Muscle layer of colon (tissue), 2 donors: ENCODE measurements around the gene PCSK7.
"Not testable (repeated sequence)": the region's sequence is repeated elsewhere in the genome, so short reads cannot be mapped to it uniquely, and the experiment has no call there.

Experiments used
- H3K27ac ChIP-seq: one replicate; pipeline ENCODE4 v1.7.0; 2013; ENCODE audit warnings: low read depth, mild to moderate bottlenecking, low read length, moderate library complexity
- H3K27me3 ChIP-seq, 2 donors: one replicate each; pipeline ENCODE4 v1.7.0; 2013; ENCODE audit warnings: low read length in 2 of 2, mild to moderate bottlenecking in 2 of 2; ENCODE audit not compliant: insufficient read depth in 2 of 2, control insufficient read depth in 1 of 2
- H3K36me3 ChIP-seq: one replicate; pipeline ENCODE4 v1.7.0; 2013; ENCODE audit warnings: mild to moderate bottlenecking, low read length; ENCODE audit not compliant: insufficient read depth
- H3K4me1 ChIP-seq: one replicate; pipeline ENCODE4 v1.7.0; 2013; ENCODE audit warnings: mild to moderate bottlenecking, low read length; ENCODE audit not compliant: insufficient read depth
- H3K4me3 ChIP-seq, 2 donors: one replicate each; pipeline ENCODE4 v1.7.0; 2013; ENCODE audit warnings: low read length in 2 of 2, low read depth in 1 of 2, mild to moderate bottlenecking in 1 of 2, moderate library complexity in 1 of 2
- H3K9ac ChIP-seq: one replicate; pipeline ENCODE4 v1.7.0; 2013; ENCODE audit warnings: low read length
- H3K9me3 ChIP-seq: one replicate; pipeline ENCODE4 v1.7.0; 2013; ENCODE audit warnings: mild to moderate bottlenecking, low read length
- donor health status: abdominal sarcoma.
- donor health status: Adenocarcinoma of cecum.

The PCSK7 gene

GRCh38 chr11:117231842-117232091 lies at the start of gene PCSK7:
Gene PCSK7, minus strand, starts transcription at chr11:117232073. Its CDS starts 2,229 bp downstream, at chr11:117229844.
- Histone ChIP-seq H3K36me3 (peaks cover 30% of the 10 kb centered on the region), H3K27me3 (no peaks in the 10 kb centered on the region), H3K9ac (peak within 1 kb of the TSS; percentile 74), H3K4me3 (peak within 1 kb of the TSS; percentile 91 to 95), H3K27ac (peak within 1 kb of the TSS; percentile 100), H3K4me1 (peaks cover 21% of the 10 kb centered on the region), H3K9me3 (no peaks in the 10 kb centered on the region)

- Histone ChIP-seq H3K4me3 (no peak overlapping the region), H3K9ac (no peak overlapping the region), H3K4me1 (no peaks in the 10 kb centered on the region), H3K27ac (no peak overlapping the region), H3K27me3 (no peaks in the 10 kb centered on the region), H3K36me3 (peaks cover 61% of the 10 kb centered on the region), H3K9me3 (no peaks in the 10 kb centered on the region)
Measured at GRCh38 chr11:117281159-117281558, 49.3 kb upstream of the PCSK7 start.

- Histone ChIP-seq H3K27me3 (no peaks in the 10 kb centered on the region), H3K4me1 (no peaks in the 10 kb centered on the region), H3K9ac (no peak overlapping the region), H3K4me3 (no peak overlapping the region), H3K9me3 (no peaks in the 10 kb centered on the region), H3K27ac (no peak overlapping the region), H3K36me3 (peaks cover 48% of the 10 kb centered on the region)
Measured at GRCh38 chr11:117279711-117280376, 48.0 kb upstream of the PCSK7 start.

- Histone ChIP-seq H3K27ac (no peak overlapping the region), H3K9ac (no peak overlapping the region), H3K27me3 (no peaks in the 10 kb centered on the region), H3K36me3 (peaks cover 33% of the 10 kb centered on the region), H3K4me1 (no peaks in the 10 kb centered on the region), H3K4me3 (no peak overlapping the region), H3K9me3 (no peaks in the 10 kb centered on the region)
Measured at GRCh38 chr11:117278347-117278746, 46.5 kb upstream of the PCSK7 start.

GRCh38 chr11:117273550-117274289 lies 41.8 kb upstream of the PCSK7 start:
- no peak overlapping the region for H3K4me3 ChIP-seq
- H3K9ac ChIP-seq: no peak overlapping the region
- H3K4me1 ChIP-seq: no peaks in the 10 kb centered on the region
- no peaks in the 10 kb centered on the region for H3K36me3 ChIP-seq
- H3K27ac ChIP-seq: no peak overlapping the region
- H3K27me3 ChIP-seq: no peaks in the 10 kb centered on the region
- no peaks in the 10 kb centered on the region for H3K9me3 ChIP-seq

- H3K9me3 ChIP-seq, H3K4me3 ChIP-seq, H3K9ac ChIP-seq, H3K36me3 ChIP-seq, H3K27ac ChIP-seq, H3K4me1 ChIP-seq, H3K27me3 ChIP-seq: not testable (repeated sequence)
Measured at GRCh38 chr11:117272175-117272574, 40.3 kb upstream of the PCSK7 start.

GRCh38 chr11:117271208-117271607 lies 39.3 kb upstream of the PCSK7 start:
- Histone ChIP-seq H3K27me3 (no peaks in the 10 kb centered on the region), H3K4me1 (no peaks in the 10 kb centered on the region), H3K9me3 (no peaks in the 10 kb centered on the region), H3K4me3 (no peak overlapping the region), H3K27ac (no peak overlapping the region), H3K9ac (no peak overlapping the region), H3K36me3 (no peaks in the 10 kb centered on the region)

- Histone ChIP-seq H3K36me3 (no peaks in the 10 kb centered on the region), H3K9me3 (no peaks in the 10 kb centered on the region), H3K27me3 (no peaks in the 10 kb centered on the region), H3K9ac (no peak overlapping the region), H3K27ac (no peak overlapping the region), H3K4me3 (no peak overlapping the region), H3K4me1 (no peaks in the 10 kb centered on the region)
Measured at GRCh38 chr11:117269856-117270255, 38.0 kb upstream of the PCSK7 start.

GRCh38 chr11:117265745-117266144 lies 33.9 kb upstream of the PCSK7 start:
- H3K4me3 ChIP-seq: no peak overlapping the region
- H3K9ac ChIP-seq: no peak overlapping the region
- H3K27ac ChIP-seq: no peak overlapping the region
- H3K9me3 ChIP-seq: no peaks in the 10 kb centered on the region
- no peaks in the 10 kb centered on the region for H3K27me3 ChIP-seq
- H3K4me1 ChIP-seq: no peaks in the 10 kb centered on the region
- no peaks in the 10 kb centered on the region for H3K36me3 ChIP-seq

GRCh38 chr11:117264624-117265323 lies 32.9 kb upstream of the PCSK7 start:
- not testable (repeated sequence) for H3K36me3 ChIP-seq, H3K27ac ChIP-seq, H3K4me3 ChIP-seq, H3K27me3 ChIP-seq, H3K9ac ChIP-seq, H3K9me3 ChIP-seq, H3K4me1 ChIP-seq

- Histone ChIP-seq H3K9me3 (no peaks in the 10 kb centered on the region), H3K27ac (no peak overlapping the region), H3K4me1 (no peaks in the 10 kb centered on the region), H3K36me3 (no peaks in the 10 kb centered on the region), H3K9ac (no peak overlapping the region), H3K4me3 (no peak overlapping the region), H3K27me3 (no peaks in the 10 kb centered on the region)
Measured at GRCh38 chr11:117259417-117259816, 27.5 kb upstream of the PCSK7 start.
